Mammary epithelial cell (primary cell): ENCODE results near the gene ONECUT3.

Experiments used
- EZH2 ChIP-seq: IDR thresholded peaks from 2 replicates; pipeline ENCODE4 v1.6.1; 2012; ENCODE audit warnings: low read length, inconsistent platforms, borderline replicate concordance
- TF ChIP-seq, protein P1 (sequence below), 2 donors: IDR thresholded peaks in 1 of 2; conservative IDR thresholded peaks in 1 of 2; 2 replicates each; pipeline ENCODE4 v1.5.1; 2011 to 2012; ENCODE audit warnings: inconsistent platforms in 2 of 2, low read length in 2 of 2, mild to moderate bottlenecking in 2 of 2, control low read depth in 1 of 2, low read depth in 1 of 2; ENCODE audit not compliant: insufficient read depth in 1 of 2; ENCODE audit errors: extremely low read depth in 1 of 2

GRCh38 chr19:1789261-1790041 is 36.1 kb downstream of the ONECUT3 start:
- TF ChIP-seq, protein P1, sequence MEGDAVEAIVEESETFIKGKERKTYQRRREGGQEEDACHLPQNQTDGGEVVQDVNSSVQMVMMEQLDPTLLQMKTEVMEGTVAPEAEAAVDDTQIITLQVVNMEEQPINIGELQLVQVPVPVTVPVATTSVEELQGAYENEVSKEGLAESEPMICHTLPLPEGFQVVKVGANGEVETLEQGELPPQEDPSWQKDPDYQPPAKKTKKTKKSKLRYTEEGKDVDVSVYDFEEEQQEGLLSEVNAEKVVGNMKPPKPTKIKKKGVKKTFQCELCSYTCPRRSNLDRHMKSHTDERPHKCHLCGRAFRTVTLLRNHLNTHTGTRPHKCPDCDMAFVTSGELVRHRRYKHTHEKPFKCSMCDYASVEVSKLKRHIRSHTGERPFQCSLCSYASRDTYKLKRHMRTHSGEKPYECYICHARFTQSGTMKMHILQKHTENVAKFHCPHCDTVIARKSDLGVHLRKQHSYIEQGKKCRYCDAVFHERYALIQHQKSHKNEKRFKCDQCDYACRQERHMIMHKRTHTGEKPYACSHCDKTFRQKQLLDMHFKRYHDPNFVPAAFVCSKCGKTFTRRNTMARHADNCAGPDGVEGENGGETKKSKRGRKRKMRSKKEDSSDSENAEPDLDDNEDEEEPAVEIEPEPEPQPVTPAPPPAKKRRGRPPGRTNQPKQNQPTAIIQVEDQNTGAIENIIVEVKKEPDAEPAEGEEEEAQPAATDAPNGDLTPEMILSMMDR (conservative IDR thresholded peaks at IDR 0.05 in 1 of 2, IDR thresholded peaks at IDR 0.05 in 1 of 2; ENCODE audit: extremely low read depth in 1 of 2, insufficient read depth in 1 of 2, low read depth in 1 of 2, low read length in 2 of 2): no peak
- no peak for TF ChIP-seq EZH2
